ENCODE results near the gene MGST2. TPM values are rescaled to one million over a fixed set of nuclear protein-coding genes. Genes with fewer than 3 reads are reported as not detected.

MGST2 gene
- total RNA-seq, 1 donor from 2014 or later = 43.2 TPM

DNA sequence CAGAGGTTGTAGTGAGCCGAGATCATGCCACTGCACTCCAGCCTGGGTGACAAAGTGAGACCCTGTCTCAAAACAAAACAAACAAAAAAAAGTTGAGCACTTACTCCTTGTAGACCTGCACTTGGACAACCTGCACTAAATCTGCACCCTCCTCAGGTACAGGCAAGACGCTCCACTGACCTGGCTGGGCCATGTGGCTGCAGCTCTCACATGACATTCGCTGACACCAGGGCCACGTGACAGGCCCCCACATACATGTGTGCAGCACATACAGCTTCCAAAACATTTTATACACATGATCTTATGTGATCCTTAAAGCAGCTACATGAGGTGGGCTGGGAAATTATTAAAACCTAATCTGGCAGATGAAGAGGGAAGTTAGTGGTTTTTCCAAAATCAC, 62.5 kb downstream of the MGST2 start:
- H3K27ac Mint-ChIP-seq = no peak overlapping the region

DNA sequence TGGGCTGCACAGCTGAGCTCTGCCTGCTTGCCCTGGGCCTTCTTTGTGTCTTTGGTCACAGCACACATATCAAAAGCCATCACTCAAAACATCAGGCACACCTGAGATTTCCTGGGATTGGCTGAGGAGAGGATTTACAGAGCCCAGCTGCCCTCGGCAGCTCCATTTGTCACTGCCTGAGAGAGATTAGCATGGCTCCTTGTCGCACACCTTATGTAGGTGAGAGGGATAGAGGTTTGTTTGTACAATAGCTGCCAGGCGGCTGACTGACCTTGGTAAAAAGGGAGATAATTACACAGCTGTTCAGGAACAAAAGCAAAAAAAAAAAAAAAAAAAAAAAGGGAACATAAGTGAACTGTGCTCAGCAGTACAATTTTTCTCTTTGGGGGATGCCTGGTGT, 63.2 kb downstream of the MGST2 start:
- Mint-ChIP-seq H3K27me3 (no peaks in the 10 kb centered on the region), H3K4me1 (ENCODE audit: unreplicated experiment) (peaks cover 39% of the 10 kb centered on the region), H3K36me3 (peaks cover 11% of the 10 kb centered on the region), H3K4me3 (no peak overlapping the region), H3K9me3 (no peaks in the 10 kb centered on the region), H3K27ac (peak overlapping the region; percentile 88)
- DNase-seq (ENCODE audit: extremely low spot score, unreplicated experiment) = no peak
- TF ChIP-seq, protein P1, sequence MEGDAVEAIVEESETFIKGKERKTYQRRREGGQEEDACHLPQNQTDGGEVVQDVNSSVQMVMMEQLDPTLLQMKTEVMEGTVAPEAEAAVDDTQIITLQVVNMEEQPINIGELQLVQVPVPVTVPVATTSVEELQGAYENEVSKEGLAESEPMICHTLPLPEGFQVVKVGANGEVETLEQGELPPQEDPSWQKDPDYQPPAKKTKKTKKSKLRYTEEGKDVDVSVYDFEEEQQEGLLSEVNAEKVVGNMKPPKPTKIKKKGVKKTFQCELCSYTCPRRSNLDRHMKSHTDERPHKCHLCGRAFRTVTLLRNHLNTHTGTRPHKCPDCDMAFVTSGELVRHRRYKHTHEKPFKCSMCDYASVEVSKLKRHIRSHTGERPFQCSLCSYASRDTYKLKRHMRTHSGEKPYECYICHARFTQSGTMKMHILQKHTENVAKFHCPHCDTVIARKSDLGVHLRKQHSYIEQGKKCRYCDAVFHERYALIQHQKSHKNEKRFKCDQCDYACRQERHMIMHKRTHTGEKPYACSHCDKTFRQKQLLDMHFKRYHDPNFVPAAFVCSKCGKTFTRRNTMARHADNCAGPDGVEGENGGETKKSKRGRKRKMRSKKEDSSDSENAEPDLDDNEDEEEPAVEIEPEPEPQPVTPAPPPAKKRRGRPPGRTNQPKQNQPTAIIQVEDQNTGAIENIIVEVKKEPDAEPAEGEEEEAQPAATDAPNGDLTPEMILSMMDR (conservative IDR thresholded peaks at IDR 0.05) = no peak

More for the DNA sequence above, 62.5 kb downstream of the MGST2 start:
- Mint-ChIP-seq H3K9me3 (no peaks in the 10 kb centered on the region), H3K36me3 (peaks cover 11% of the 10 kb centered on the region), H3K4me3 (no peak overlapping the region), H3K4me1 (ENCODE audit: unreplicated experiment) (peaks cover 34% of the 10 kb centered on the region), H3K27me3 (no peaks in the 10 kb centered on the region)
- TF ChIP-seq, protein P1 (conservative IDR thresholded peaks at IDR 0.05) = no peak
- DNase-seq (ENCODE audit: extremely low spot score, unreplicated experiment) = no peak

DNA sequence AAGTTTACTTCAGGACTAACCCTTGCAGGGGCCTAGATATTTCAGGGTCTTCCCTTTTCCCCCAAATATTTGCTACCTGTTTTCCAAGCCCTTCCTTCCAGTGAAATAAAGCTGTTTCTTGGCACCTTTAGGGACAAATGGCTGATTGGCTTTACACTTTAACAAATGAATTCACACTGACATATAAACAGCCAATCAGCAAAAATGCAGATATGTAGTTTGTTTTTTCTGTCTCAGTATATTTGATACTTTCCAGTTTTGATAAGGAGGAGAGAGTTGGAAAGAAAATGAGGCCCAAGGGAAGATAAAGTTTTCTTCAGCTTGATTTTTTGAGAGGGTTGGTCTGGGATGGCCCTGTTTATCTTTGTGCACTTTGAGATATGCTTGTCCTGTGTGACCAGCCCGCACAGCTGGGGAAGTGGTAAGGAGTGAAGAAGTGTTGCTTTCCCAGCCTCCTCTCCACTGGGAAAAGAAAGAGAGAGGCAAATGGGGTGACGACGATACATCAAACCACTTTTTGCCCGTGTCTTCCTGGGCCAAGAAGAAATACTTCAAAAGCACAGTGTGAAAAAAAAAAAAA, 67.5 kb downstream of the MGST2 start:
- H3K36me3 Mint-ChIP-seq = peaks cover 7% of the 10 kb centered on the region
- no peak for DNase-seq (ENCODE audit: extremely low spot score, unreplicated experiment)
- TF ChIP-seq, protein P1 (conservative IDR thresholded peaks at IDR 0.05) = no peak
- H3K4me3 Mint-ChIP-seq = peak overlapping the region; percentile 23
- H3K27ac Mint-ChIP-seq = peak overlapping the region; percentile 15
- H3K27me3 Mint-ChIP-seq = no peaks in the 10 kb centered on the region
- H3K4me1 Mint-ChIP-seq (ENCODE audit: unreplicated experiment) = peaks cover 58% of the 10 kb centered on the region
- H3K9me3 Mint-ChIP-seq = no peaks in the 10 kb centered on the region

DNA sequence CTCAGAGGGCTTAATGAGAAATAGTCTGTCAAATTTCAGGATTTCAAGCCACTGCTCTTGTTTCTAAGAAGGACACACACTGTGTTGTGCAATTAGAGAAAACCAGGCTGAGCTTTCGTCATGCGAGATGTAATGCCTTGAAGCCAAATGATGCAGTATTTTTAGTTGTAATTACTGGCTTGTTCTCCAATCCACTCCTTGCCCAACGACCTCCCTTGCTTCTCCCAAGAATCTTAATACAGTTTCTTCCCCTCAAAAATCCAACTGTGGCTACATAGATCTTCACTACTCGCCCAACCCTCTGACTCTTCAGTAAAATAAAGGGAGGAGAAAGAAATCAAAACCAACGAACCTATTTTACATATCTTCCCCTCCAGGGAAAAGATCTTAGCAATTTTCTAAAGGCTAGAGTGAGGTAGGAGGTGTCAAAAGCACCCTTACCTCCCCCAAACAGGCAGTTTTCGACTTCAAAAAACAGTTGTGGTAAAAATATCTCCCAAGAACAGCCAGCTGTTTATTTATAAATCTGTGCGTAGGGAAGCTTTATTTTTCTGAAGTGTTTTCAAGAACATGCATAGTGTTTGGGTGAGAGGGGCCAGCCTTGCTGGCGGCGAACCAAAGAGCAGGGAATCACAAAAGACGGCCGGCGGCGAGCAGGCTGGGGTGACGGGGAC, 68.7 kb downstream of the MGST2 start:
- TF ChIP-seq, protein P1 (conservative IDR thresholded peaks at IDR 0.05) = no peak
- Mint-ChIP-seq H3K27me3 (no peaks in the 10 kb centered on the region), H3K4me1 (ENCODE audit: unreplicated experiment) (peaks cover 55% of the 10 kb centered on the region), H3K9me3 (no peaks in the 10 kb centered on the region), H3K36me3 (peaks cover 4% of the 10 kb centered on the region), H3K4me3 (peak overlapping the region; percentile 80), H3K27ac (peak overlapping the region; percentile 83)
- no peak for DNase-seq (ENCODE audit: extremely low spot score, unreplicated experiment)

DNA sequence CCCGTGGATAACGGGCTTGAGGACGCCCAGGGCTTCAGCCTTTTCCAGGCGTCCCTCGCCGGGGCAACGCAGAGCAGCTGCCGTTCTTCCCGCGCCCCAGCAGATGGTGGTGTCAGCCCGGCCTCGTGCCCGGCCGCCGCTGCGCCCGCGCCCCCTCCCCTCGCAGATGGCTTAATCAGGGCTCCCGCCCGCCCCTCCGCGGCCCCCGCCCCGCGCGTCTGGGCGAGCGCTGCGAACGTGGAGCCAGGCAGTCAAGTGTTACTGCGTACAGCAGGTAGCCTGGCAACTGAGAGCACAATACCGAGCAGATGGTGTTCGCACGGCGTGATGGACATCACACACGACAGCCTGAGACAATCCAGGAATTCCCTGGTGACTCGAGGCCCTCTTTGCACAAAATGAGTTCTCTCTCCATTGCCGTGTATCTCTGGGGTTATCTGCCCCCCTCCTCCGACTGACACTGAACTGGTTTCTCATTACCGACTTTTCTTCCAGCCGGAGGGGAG, 69.3 kb downstream of the MGST2 start:
- peak overlapping the region; percentile 80 for H3K4me3 Mint-ChIP-seq
- peaks cover 4% of the 10 kb centered on the region for H3K36me3 Mint-ChIP-seq
- TF ChIP-seq, protein P1 (conservative IDR thresholded peaks at IDR 0.05) = peak; percentile 96
- no peaks in the 10 kb centered on the region for H3K9me3 Mint-ChIP-seq
- peaks cover 51% of the 10 kb centered on the region for H3K4me1 Mint-ChIP-seq (ENCODE audit: unreplicated experiment)
- H3K27ac Mint-ChIP-seq = peak overlapping the region; percentile 83
- peak; percentile 96 for DNase-seq (ENCODE audit: extremely low spot score, unreplicated experiment)
- no peaks in the 10 kb centered on the region for H3K27me3 Mint-ChIP-seq

Measured in type B pancreatic cell (in vitro differentiated cells).